Stimulated activated CD4-positive, alpha-beta T cell treated with anti-CD3 and anti-CD28 coated beads, Interleukin-15, amount 100 ng/mL, for 24 hours (primary cell): ENCODE data around the gene PCNX2.
"Not testable (repeated sequence)": the region's sequence is repeated elsewhere in the genome, so short reads cannot be mapped to it uniquely, and the experiment has no call there.

Experiments used
- DNase-seq: peaks from one replicate; pipeline ENCODE4 v3.0.0-alpha.2; 2020

PCNX2 gene

GRCh38 chr1:233040494-233040893 is 255.0 kb downstream of the PCNX2 start:
- no peak for DNase-seq

GRCh38 chr1:233038581-233038980 is 256.9 kb downstream of the PCNX2 start:
- no peak for DNase-seq

- no peak for DNase-seq
Observed at GRCh38 chr1:233037843-233038242, 257.7 kb downstream of the PCNX2 start.

GRCh38 chr1:233034836-233035235 is 260.7 kb downstream of the PCNX2 start:
- DNase-seq, result no peak

GRCh38 chr1:233033361-233033760 is 262.2 kb downstream of the PCNX2 start:
- DNase-seq, result no peak

- DNase-seq, result no peak
Observed at GRCh38 chr1:233032916-233033315, 262.6 kb downstream of the PCNX2 start.

- no peak for DNase-seq
Observed at GRCh38 chr1:233031521-233031920, 264.0 kb downstream of the PCNX2 start.

GRCh38 chr1:233027046-233027445 is 268.5 kb downstream of the PCNX2 start:
- DNase-seq, result no peak

GRCh38 chr1:233025567-233025966 is 270.0 kb downstream of the PCNX2 start:
- DNase-seq, result no peak

- peak; percentile 3 for DNase-seq
Observed at GRCh38 chr1:233025157-233025556, 270.4 kb downstream of the PCNX2 start.

GRCh38 chr1:233024199-233024598 is 271.3 kb downstream of the PCNX2 start:
- DNase-seq, result no peak

- no peak for DNase-seq
Observed at GRCh38 chr1:233022246-233022645, 273.3 kb downstream of the PCNX2 start.

GRCh38 chr1:233020426-233020825 is 275.1 kb downstream of the PCNX2 start:
- no peak for DNase-seq

- DNase-seq, result no peak
Observed at GRCh38 chr1:233019778-233020325, 275.7 kb downstream of the PCNX2 start.

GRCh38 chr1:233019083-233019482 is 276.4 kb downstream of the PCNX2 start:
- no peak for DNase-seq

- DNase-seq, result no peak
Observed at GRCh38 chr1:233016798-233017197, 278.7 kb downstream of the PCNX2 start.

- no peak for DNase-seq
Observed at GRCh38 chr1:233015965-233016364, 279.6 kb downstream of the PCNX2 start.

- DNase-seq, result no peak
Observed at GRCh38 chr1:233012021-233012420, 283.5 kb downstream of the PCNX2 start.

- no peak for DNase-seq
Observed at GRCh38 chr1:233010146-233010545, 285.4 kb downstream of the PCNX2 start.

- no peak for DNase-seq
Observed at GRCh38 chr1:233006541-233006973, 289.0 kb downstream of the PCNX2 start.

GRCh38 chr1:233006108-233006507 is 289.4 kb downstream of the PCNX2 start:
- DNase-seq, result no peak

- DNase-seq, result no peak
Observed at GRCh38 chr1:233005703-233006102, 289.8 kb downstream of the PCNX2 start.

GRCh38 chr1:233005156-233005555 is 290.4 kb downstream of the PCNX2 start:
- no peak for DNase-seq

- no peak for DNase-seq
Observed at GRCh38 chr1:233004451-233004850, 291.1 kb downstream of the PCNX2 start.

- not testable (repeated sequence) for DNase-seq
Observed at GRCh38 chr1:233003638-233004037, 291.9 kb downstream of the PCNX2 start.
